Fibroblast of mammary gland (primary cell): ENCODE results near the gene PCAT6.

ENCODE experiments used
- DNase-seq: peaks from one replicate; pipeline ENCODE4 v3.0.0-alpha.2; 2010; ENCODE audit warnings: low read depth
- H3K4me3 ChIP-seq: 2 replicates; pipeline ENCODE4 v1.5.1; 2011; ENCODE audit warnings: low read depth, mild to moderate bottlenecking, low read length, moderate library complexity; ENCODE audit not compliant: control insufficient read depth
- TF ChIP-seq, protein P1 (sequence below): conservative IDR thresholded peaks from 2 replicates; pipeline ENCODE4 v1.5.1; 2011; ENCODE audit warnings: low read depth, low read length, inconsistent platforms; ENCODE audit not compliant: control insufficient read depth, insufficient read depth

The PCAT6 gene

DNA sequence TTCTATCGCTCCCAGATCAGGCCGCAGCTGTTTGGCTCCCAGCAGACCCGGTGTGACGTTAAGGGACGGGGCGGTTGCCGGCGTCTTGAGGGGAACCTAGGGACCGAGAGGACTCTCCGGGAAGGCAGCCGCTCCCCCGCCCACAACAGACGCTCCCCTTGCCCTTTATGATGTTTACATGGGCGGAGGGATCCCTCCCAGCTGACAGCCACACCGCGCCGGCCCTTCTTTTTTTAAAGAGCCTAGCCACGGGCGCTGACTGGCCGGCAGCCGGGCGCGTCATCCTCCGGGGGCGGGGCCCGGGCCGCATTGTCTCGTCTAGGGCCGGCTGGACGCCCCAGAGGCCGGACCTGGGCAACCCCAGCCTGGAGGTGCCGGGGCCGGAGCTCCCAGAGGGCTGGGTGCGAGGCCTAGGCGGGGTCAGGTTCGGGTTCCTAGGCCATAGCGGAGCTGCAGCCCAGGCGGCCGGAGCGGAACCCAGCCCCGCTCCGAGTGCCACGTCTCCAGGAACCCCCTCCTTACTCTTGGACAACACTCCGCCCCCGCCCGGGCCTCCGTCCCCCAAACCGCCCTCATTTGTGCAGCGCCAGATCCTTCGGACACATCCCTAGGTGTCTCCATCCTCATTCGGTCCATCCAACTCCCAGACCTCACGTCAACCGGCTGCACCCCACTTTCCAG, at the start of gene PCAT6:
TSS of gene PCAT6 (plus strand) at position 340 of the 681 bp plus-strand sequence.
- peak within 1 kb of the TSS; percentile 74 for H3K4me3 ChIP-seq
- DNase-seq, result peak; percentile 89
- TF ChIP-seq, protein P1, sequence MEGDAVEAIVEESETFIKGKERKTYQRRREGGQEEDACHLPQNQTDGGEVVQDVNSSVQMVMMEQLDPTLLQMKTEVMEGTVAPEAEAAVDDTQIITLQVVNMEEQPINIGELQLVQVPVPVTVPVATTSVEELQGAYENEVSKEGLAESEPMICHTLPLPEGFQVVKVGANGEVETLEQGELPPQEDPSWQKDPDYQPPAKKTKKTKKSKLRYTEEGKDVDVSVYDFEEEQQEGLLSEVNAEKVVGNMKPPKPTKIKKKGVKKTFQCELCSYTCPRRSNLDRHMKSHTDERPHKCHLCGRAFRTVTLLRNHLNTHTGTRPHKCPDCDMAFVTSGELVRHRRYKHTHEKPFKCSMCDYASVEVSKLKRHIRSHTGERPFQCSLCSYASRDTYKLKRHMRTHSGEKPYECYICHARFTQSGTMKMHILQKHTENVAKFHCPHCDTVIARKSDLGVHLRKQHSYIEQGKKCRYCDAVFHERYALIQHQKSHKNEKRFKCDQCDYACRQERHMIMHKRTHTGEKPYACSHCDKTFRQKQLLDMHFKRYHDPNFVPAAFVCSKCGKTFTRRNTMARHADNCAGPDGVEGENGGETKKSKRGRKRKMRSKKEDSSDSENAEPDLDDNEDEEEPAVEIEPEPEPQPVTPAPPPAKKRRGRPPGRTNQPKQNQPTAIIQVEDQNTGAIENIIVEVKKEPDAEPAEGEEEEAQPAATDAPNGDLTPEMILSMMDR, result no peak

DNA sequence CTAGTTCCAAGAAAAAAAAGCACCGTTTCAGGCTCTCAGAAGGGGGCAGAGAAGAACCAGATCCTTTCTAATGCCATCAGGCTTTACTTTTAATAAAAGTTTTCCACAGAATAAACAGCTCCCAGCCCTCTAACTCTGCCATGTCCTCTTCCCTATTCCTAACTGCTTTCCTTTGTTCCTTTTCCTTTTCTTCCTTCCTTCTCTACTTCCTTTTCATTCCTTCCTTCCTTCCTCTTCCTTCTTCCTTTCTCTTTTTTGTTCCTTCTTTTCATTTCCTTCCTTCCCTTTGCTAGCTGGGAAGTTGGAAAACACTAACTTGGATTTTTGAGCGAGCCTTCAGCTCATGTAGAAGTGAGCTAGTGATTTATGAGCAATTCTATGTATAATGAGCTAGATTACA, 48.7 kb upstream of the PCAT6 start:
- no peak for DNase-seq
- TF ChIP-seq, protein P1, result no peak
- no peak overlapping the region for H3K4me3 ChIP-seq

DNA sequence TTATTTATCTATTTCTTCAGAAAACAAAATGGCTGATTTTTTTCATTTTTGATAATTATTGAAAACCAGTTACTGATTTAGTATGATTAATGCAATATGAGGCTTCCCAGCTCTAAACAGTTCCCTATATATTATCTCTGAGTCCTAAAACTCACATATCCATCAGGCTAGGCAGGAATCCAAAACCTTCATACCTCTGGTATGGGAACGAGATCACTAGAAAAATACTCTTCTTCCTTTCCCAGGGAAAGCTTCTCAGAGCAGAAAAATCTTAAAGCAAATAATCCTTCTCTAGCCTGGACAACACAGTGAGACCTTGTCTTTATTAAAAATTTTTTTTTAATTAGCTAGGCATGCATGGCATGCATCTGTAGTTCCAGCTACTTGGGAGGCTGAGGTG, 45.0 kb upstream of the PCAT6 start:
- DNase-seq, result peak; percentile 16
- TF ChIP-seq, protein P1, result no peak
- H3K4me3 ChIP-seq, result no peak overlapping the region

DNA sequence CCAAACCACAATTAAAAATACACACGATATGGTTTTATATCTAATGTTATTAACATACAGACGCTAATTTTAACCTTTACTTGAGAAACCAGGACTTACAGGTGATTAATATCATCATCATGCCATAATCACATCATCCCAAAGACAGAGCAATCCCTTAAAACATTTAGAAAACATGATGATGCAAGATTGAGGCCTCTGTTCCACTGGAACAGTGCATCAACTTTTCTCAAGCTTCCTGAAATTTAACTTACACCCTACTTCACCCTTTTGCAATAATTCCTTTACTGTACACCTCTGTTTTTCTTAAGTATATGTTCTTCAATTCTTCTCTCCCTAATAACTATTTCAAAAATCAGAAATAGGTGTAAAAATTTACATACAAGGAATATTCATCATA, 40.6 kb upstream of the PCAT6 start:
- no peak for DNase-seq
- TF ChIP-seq, protein P1, result no peak

DNA sequence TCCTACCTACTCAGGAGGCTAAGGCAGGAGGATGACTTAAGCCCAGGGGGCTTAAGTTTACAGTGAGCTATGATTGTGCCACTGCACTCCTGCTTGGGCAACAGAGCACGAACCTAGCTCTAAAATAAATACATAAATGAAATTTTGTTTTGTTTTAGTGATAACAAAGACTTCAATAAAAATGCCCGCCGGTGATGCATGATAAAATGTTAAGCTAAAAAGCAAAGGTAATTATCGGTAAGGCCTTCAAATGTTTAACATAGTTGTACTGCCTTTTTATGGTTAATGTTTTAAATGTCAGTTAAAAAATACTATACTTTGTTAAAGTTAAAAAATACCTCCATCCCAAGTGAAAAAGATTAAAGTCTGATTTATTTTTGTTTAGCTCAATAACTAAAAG, 29.6 kb upstream of the PCAT6 start:
- no peak overlapping the region for H3K4me3 ChIP-seq
- TF ChIP-seq, protein P1, result no peak
- no peak for DNase-seq

More for the DNA sequence above, 40.6 kb upstream of the PCAT6 start:
- no peak overlapping the region for H3K4me3 ChIP-seq

DNA sequence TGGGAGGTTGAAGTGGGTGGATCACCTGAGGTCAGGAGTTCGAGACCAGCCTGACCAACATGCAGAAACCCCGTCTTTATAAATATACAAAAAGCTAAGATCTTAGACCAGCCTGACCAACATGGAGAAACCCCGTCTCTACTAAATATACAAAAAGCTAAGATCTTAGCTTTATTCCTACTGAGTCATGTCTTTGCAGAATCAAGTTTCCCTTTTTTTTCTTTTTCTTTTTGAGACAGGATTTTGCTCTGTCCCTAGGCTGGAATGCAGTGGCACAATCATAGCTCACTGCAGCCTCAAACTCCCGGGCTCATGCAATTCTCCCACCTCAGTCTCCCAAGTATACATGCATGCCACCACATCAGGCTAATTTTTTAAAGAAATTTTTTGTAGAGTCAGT, 23.9 kb upstream of the PCAT6 start:
- no peak overlapping the region for H3K4me3 ChIP-seq
- TF ChIP-seq, protein P1, result no peak
- DNase-seq, result no peak
